OCI-LY1 (cell line): ENCODE measurements around the gene FARS2.

Experiments used
- H2AFZ ChIP-seq: fragments of 200-600 bp; sonication (generic), shearing (Covaris generic); 2 replicates; pipeline ENCODE4 v1.6.0; 2014; ENCODE audit warnings: antibody characterized with exemption, mild to moderate bottlenecking, low read length
- H3F3A ChIP-seq: fragments of 200-600 bp; sonication (generic), shearing (Covaris generic); 2 replicates; pipeline ENCODE4 v1.6.0; 2014; ENCODE audit warnings: mild to moderate bottlenecking, antibody characterized with exemption, low read length, moderate library complexity; ENCODE audit not compliant: insufficient read depth
- H3K27ac ChIP-seq: fragments of 200-600 bp; sonication (generic); 2 replicates; pipeline ENCODE4 v1.5.1; 2014; ENCODE audit warnings: low read length, mixed run types, mild to moderate bottlenecking, low read depth; ENCODE audit not compliant: poor library complexity, severe bottlenecking
- H3K27me3 ChIP-seq: fragments of 200-600 bp; sonication (generic); 2 replicates; pipeline ENCODE4 v1.6.0; 2014; ENCODE audit warnings: antibody characterized with exemption, mild to moderate bottlenecking, low read length, moderate library complexity; ENCODE audit not compliant: insufficient read depth
- H3K36me3 ChIP-seq: fragments of 200-600 bp; sonication (generic); 2 replicates; pipeline ENCODE4 v1.6.1; 2014; ENCODE audit warnings: mild to moderate bottlenecking, antibody characterized with exemption, low read length, moderate library complexity, mixed read lengths; ENCODE audit not compliant: insufficient read depth
- H3K4me1 ChIP-seq: fragments of 200-600 bp; sonication (generic); 2 replicates; pipeline ENCODE4 v1.5.1; 2014; ENCODE audit warnings: mild to moderate bottlenecking, low read length, moderate library complexity; ENCODE audit not compliant: insufficient read depth, severe bottlenecking
- H3K4me2 ChIP-seq: fragments of 200-600 bp; sonication (generic), shearing (Covaris generic); 2 replicates; pipeline ENCODE4 v1.6.1; 2014; ENCODE audit warnings: low read length
- H3K4me3 ChIP-seq: fragments of 200-600 bp; sonication (generic); 2 replicates; pipeline ENCODE4 v1.5.1; 2014; ENCODE audit warnings: low read length, low read depth, mild to moderate bottlenecking, mixed read lengths; ENCODE audit not compliant: poor library complexity, severe bottlenecking
- H3K79me2 ChIP-seq: fragments of 200-600 bp; shearing (Covaris generic); 2 replicates; pipeline ENCODE4 v1.6.1; 2016; ENCODE audit warnings: mixed run types, low read length, mixed read lengths; ENCODE audit not compliant: insufficient read depth
- H3K9ac ChIP-seq: fragments of 200-600 bp; sonication (generic), shearing (Covaris generic); 2 replicates; pipeline ENCODE4 v1.6.1; 2014; ENCODE audit warnings: mild to moderate bottlenecking, low read length, mixed read lengths
- H3K9me2 ChIP-seq: fragments of 200-600 bp; sonication (generic), shearing (Covaris generic); 2 replicates; pipeline ENCODE4 v1.6.1; 2014; ENCODE audit warnings: low read depth, mild to moderate bottlenecking, low read length, mixed read lengths
- H3K9me3 ChIP-seq: fragments of 200-600 bp; shearing (Covaris generic); 2 replicates; pipeline ENCODE4 v1.6.1; 2014; ENCODE audit warnings: low read length, mixed read lengths
- H4K20me1 ChIP-seq: fragments of 200-600 bp; sonication (generic), shearing (Covaris generic); 2 replicates; pipeline ENCODE4 v1.6.0; 2016; ENCODE audit warnings: mild to moderate bottlenecking, low read length; ENCODE audit not compliant: insufficient read depth
- CTCF ChIP-seq: fragments of 200-600 bp; sonication (generic), shearing (Covaris generic); IDR thresholded peaks from 2 replicates; pipeline ENCODE4 v1.5.1; 2017; ENCODE audit warnings: mild to moderate bottlenecking, antibody characterized with exemption, low read length, moderate library complexity, mixed read lengths
- EZH2 ChIP-seq: fragments of 200-600 bp; sonication (generic), shearing (Covaris generic); IDR thresholded peaks from 2 replicates; pipeline ENCODE4 v1.8.0; 2017; ENCODE audit warnings: borderline replicate concordance, mixed run types, mild to moderate bottlenecking, antibody characterized with exemption, low read length, moderate library complexity, mixed read lengths

The FARS2 gene

GRCh38 chr6:5478380-5478779 is 217.1 kb downstream of the FARS2 start:
- H3K27me3 ChIP-seq, result no peaks in the 10 kb centered on the region
- H2AFZ ChIP-seq, result no peak overlapping the region
- TF ChIP-seq EZH2 (no peak), CTCF (no peak)
- no peak overlapping the region for H3K4me3 ChIP-seq
- no peaks in the 10 kb centered on the region for H3F3A ChIP-seq
- H3K4me2 ChIP-seq, result no peak overlapping the region
- H3K27ac ChIP-seq, result no peak overlapping the region
- no peaks in the 10 kb centered on the region for H3K79me2 ChIP-seq
- no peaks in the 10 kb centered on the region for H3K9me3 ChIP-seq
- H4K20me1 ChIP-seq, result no peaks in the 10 kb centered on the region
- H3K4me1 ChIP-seq, result no peaks in the 10 kb centered on the region
- H3K9me2 ChIP-seq, result no peaks in the 10 kb centered on the region
- H3K9ac ChIP-seq, result no peak overlapping the region
- no peaks in the 10 kb centered on the region for H3K36me3 ChIP-seq

GRCh38 chr6:5481033-5481432 is 219.7 kb downstream of the FARS2 start:
- Histone ChIP-seq H3K9ac (no peak overlapping the region), H3K4me3 (no peak overlapping the region), H3K9me3 (no peaks in the 10 kb centered on the region), H3F3A (no peaks in the 10 kb centered on the region), H4K20me1 (no peaks in the 10 kb centered on the region), H3K9me2 (no peaks in the 10 kb centered on the region), H3K4me2 (no peak overlapping the region), H3K79me2 (no peaks in the 10 kb centered on the region), H3K36me3 (no peaks in the 10 kb centered on the region), H3K27ac (no peak overlapping the region), H3K27me3 (no peaks in the 10 kb centered on the region), H2AFZ (no peak overlapping the region), H3K4me1 (no peaks in the 10 kb centered on the region)
- TF ChIP-seq EZH2 (no peak), CTCF (no peak)

GRCh38 chr6:5481750-5482149 is 220.4 kb downstream of the FARS2 start:
- Histone ChIP-seq H3K27me3 (no peaks in the 10 kb centered on the region), H3K27ac (no peak overlapping the region), H3K4me2 (no peak overlapping the region), H3K9ac (no peak overlapping the region), H3K4me1 (peaks cover 6% of the 10 kb centered on the region), H3K9me2 (no peaks in the 10 kb centered on the region), H4K20me1 (no peaks in the 10 kb centered on the region), H3K9me3 (no peaks in the 10 kb centered on the region), H2AFZ (no peak overlapping the region), H3F3A (no peaks in the 10 kb centered on the region), H3K36me3 (no peaks in the 10 kb centered on the region), H3K4me3 (no peak overlapping the region), H3K79me2 (no peaks in the 10 kb centered on the region)
- TF ChIP-seq EZH2 (no peak), CTCF (no peak)
